ENCODE data around the gene UBE2O.

The UBE2O gene

DNA sequence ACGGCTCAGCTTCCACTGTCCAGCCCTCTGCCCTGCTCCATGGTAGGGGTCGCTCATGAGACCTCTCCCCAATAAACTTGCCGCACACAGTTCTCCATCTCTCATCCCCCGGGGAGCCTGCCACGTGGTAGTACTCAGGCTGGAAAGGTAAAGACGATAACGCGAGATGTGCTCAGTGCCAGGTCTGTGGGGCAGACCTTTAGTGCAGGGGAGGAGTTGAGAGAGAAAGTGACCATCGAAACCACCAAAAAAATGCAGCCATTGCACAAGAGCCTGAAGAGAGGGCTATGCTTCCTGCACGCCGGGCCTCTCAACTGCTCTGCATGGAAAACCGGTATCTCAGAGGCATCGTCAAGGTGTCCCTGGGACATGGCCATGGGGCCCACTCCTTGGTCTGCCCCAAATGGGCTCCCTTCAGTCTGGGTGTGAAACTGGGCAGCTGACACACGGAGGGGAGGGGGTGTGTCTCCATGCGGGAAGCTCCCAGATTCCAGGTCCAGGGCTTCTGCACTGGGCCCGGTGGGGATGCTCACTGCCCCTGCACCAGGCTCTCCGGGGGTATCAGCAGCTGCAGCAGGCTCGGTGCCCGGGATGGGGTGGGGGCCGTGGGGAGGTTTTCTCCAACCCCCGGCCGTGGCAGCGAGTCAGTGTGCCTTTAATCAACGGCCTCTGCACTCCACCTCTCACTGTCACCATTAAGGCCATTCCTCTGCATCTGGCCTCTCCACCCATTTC is 9.8 kb upstream of the UBE2O start:
- DNase-seq, result no peak

DNA sequence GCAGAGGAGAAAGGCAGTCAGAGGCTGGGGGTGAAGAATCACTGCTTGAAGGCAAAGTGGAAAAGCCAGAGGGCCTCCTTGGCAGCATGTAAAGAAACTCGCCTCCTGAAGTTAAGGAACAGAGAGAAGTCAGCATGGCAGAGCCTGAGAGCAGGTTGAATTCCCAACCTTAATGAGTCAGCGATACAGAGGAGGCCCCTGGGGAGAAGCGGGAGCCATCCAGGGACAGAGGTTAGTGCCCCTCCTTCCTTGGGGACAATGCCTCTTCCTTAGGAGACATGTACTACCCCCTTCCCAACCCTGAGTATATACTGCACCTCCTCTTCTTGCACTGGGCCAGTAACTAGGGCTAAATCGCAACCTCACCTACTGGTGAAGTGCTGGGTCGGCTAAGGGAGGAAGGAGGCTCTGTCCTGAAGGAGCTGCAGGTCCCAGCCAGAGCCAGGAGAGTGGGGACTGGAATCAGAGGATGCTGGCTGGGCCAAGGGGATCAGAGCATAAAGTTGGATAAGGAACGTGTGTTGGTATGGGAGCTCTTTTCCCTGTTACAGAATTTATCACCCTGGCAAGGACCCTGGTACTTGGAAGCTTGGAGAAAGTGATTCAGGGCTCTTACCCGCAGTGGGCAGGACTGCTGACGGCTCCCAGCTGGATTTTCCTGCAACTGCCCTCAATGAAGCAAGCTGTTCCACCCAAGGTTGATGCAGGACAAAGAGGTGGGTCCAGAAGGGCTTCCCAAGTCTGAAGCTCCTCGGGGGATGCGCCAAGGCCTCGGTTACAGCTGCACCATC is 9.0 kb upstream of the UBE2O start:
- no peak for DNase-seq

DNA sequence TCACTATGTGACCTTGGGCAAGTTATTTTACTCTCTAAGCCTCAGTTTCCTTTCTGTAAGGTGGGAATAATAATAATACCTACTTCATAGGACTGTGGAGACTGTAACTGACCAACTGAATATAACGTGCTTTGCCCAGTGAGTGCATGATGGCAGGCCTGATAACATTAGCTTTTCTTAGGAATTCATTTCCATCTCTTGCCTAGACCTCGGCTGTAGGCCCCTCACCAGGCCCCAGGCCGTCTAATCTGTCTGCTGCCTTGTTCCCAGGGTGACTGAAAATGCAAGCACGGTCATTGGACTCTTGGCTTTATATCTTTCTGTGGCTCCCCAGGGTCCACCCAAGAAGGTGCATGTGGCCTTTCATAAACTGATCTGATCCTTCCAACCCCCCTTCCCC is 6.7 kb upstream of the UBE2O start:
- DNase-seq, result no peak

DNA sequence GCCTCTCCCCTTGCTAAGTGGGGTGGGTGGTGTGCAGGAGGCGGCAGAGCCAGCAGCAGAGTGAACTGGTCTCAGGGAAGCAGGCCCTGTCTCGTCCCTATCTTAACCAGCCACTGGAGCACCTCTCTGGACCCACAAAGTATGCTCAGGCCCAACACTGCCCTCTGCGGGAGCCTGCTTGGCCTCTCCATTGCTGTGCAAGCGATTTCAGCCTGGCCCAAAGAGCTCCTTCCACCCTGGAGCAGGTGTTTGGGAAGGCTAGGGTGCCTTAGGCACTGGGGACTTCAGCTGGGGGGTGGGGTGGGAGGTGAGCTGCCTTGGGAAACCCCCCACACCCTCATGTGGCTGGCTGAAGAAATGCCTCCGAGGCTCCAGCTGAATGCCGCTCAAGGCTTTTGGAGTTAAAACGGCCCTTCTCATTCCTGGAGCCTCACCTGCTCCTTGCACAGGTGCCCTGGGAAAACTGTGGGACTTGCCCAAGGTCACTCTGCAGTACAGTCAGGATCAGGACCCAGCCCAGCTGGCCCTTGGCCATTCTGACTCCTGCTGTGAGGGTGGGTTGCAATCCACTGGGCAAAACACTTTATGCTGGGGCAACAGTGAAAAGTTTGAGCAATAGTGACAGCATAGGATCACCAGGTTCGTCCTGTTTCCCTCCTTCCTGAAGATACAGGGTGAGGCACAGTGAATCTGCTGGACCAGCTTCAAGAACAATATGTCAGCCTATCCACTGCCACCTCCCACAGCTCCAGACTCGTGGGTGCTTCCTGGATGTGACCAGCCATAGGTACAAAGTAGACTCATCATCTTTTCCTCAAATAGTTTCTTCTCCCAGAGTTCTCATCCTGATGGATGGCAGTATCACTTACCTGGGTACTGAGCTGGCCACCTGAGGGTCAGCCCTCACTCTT is 5.9 kb upstream of the UBE2O start:
- no peak for DNase-seq

DNA sequence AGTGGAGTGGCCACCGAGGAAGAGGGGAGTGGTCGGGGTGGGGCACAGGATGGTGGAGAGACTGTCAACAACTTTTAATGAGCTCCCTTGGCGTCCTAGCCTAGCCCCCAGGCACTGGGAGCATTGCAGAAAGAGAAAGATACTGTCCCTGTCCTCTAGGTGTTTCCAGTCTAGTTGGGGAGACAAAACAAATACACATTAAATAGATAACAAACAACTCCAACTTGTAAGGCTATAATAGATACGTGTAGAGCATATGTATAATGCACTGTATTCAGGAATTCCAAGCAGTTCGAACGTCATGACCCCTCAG is 435 bp upstream of the UBE2O start:
- no peak for DNase-seq

DNA sequence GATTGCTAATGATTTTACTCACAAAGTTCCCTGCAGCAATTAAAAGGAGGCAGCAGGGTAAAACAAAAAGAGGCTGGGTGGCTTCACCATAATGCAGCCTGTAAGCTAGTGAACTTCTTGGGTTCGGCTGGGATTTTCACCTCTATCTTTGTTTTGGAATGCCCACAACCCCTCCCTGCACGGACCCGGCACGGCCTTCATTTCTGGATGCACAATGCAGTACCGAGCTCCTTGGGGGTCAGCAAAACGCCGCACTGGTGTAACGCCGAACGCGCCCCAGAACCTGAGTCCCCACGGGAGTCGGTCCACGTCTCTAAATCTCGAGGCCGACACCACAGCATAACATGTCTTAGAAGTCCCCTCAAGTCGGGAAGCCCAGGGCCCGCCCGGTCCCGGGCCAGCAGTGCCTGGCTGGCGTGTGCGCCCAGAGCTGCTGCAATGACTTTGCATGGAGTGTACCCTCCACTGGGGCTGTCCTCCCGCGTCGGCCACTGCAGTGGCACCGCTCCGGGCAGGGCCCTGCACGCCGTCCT is 759 bp downstream of the UBE2O start:
- DNase-seq, result no peak

DNA sequence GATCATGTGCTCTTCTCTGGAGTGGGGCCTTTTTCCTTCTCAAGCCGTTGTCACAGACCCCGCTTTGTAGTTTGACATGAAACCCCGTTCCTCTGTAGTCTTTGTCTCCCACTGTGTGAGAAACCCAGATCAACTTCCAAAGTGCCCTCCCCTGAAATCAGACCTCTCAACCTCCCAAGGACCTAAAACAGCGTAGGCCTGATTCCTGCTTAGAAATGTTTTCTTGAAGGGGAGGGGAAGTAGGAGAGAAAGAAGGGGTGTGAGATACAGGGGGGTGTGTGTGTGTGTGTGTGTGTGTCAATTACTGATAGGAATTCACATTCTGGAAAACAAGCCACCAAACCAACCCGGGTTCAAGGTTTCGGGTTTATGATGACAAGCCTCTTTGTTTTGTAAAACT is 1.4 kb downstream of the UBE2O start:
- no peak for DNase-seq

DNA sequence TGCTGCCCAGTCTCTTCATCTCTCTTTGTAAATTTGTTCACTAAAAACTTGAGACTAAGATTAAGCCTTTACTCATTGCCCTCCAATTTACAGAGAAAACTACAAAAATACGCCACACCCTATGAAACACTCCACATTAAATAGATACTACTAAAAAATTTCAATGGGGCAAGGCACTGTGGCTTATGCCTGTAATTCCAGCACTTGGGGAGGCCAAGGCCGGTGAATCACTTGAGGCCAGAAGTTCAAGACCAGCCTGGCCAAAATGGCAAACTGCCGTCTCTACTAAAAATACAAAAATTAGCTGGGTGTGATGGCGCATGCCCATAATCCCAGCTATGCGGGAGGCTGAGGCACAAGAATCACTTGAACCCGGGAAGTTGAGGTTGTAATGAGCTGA is 3.8 kb downstream of the UBE2O start:
- DNase-seq, result no peak

DNA sequence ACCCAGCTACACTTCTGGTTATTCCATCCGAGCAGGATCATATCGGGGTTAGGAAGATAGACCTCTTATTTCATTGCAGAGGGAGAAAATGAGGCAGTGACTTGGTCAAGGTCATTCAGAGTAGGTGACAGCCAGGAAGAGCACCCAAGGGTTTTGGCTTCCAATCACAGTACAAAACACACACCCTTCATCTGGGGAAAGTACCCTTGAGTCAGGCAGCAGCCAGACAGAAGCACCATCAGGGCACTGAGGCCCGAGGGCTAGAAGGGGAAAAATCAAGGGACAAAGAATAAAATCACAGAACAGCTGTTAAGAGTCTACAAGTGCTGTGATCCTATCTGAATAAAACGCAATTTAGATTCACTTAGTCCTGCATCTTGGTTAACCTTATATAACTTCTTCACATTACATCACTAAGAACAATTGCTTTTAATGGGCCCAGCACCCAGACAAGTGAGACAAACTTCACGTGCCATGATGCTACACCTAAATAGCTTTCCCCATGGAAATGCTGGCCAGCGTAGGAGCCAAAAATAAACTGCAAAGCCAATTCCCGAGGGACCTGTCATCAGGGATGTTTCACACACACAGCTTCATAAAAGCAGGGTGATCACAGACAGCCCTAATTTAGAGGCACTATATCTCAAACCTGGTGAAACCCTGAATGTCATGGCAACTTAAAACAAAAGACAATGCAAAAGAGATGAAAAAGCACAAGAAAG is 4.9 kb downstream of the UBE2O start:
- no peak for DNase-seq

DNA sequence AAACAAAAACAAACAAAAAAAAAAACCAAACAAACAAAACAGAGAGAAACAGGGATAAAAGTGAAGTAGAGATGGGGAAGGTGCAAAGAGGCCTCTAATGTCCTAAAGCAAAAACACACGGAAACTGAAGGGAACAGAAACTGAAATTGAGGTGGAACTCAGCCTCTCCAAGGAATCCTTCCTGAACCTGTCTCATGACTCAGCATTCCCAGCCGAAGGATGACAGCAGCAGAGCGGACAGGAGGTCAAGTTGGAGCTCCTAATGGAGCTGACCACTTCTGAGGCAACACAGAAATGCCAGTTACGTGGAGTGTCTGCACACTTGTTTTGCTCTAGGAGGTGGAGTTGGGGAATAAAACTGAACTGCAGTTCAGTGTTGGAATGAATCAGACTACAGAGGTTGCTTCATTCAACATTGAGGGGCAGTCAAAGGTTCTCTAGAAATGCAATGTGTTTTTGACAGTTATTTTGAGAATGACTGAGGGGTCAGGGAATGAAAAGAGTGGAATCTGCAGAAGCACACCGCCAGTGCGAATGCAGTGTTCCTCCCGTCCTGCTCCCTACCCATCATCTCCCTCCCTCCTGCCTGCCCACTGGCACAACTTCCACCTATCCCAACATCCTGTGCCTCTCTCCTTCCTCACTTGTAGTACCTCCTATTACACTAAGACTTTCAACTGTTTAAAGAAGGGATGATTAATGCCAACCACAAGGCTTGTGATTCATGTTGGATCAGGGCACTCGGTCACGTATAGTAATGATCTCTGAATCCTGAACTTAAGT is 6.3 kb downstream of the UBE2O start:
- DNase-seq, result no peak

DNA sequence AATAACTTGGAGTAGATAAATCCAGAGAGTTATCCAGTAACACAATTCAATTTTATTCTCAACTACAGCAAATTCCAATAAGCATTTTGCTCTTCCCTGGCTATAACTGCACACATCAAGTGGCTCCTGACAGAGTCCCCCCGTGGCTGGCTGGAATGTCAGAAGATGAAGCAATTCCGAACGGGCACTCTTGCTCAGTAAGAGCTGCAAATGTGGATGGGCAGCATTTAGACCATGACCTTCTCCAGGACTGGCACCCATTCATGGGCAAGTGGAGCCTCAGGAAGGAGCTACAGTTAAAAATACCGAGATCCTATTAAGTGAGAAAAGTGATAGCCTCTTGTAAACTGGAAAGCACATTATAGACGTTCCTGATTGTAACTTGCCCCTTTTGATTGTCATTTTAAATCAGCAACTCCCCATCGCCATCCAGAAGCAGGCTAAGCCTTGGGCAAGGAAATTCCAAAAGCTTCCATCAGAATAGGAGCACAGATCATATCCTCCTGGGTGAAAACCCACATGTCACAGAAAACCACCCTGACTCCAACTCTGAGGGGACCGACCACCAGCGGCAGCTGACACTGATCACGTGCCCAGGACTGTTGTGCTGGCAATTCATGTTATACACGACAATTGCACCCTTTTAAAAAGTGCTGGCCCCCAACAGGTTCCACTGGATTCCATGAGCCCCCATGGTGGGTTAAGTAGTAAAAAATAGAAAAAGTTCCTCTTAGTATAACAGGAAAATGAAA is 7.1 kb downstream of the UBE2O start:
- DNase-seq, result no peak

DNA sequence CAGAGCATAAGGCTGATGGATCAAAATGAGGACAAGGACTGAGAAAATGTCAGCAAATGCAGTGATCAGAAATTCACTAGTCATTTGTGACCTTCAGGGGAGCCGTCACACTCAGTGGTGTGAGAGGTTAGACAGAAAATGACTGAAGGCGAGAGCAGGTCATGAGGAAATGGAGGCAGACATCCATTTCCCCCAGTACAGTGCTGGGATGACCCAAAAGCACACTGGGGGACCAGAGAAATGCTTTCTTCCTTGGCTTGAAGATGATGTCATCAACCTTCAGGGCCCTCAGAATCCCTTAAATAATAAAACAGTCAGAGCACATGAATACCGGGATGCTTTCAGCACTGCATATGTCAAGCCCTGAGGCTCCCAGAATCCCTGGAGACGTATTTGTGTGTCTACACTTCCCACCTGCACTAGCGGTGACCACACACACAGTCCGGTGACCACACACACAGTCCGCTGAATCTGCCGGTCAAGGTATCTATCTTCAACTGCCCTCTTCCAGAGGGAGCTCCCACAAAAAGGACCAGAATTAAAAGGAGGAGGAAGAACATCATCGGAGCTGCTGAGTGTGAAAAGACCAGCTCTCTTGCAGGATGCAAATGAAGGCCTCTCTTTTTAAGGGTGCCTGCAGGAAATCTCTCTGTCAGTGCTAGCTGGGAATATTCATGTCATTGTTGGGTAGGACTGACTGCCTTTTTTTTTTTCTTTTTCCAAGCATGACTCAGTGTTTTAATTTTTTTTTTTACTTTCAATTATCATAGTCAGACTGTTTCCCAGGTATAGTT is 8.2 kb downstream of the UBE2O start:
- DNase-seq, result no peak

DNA sequence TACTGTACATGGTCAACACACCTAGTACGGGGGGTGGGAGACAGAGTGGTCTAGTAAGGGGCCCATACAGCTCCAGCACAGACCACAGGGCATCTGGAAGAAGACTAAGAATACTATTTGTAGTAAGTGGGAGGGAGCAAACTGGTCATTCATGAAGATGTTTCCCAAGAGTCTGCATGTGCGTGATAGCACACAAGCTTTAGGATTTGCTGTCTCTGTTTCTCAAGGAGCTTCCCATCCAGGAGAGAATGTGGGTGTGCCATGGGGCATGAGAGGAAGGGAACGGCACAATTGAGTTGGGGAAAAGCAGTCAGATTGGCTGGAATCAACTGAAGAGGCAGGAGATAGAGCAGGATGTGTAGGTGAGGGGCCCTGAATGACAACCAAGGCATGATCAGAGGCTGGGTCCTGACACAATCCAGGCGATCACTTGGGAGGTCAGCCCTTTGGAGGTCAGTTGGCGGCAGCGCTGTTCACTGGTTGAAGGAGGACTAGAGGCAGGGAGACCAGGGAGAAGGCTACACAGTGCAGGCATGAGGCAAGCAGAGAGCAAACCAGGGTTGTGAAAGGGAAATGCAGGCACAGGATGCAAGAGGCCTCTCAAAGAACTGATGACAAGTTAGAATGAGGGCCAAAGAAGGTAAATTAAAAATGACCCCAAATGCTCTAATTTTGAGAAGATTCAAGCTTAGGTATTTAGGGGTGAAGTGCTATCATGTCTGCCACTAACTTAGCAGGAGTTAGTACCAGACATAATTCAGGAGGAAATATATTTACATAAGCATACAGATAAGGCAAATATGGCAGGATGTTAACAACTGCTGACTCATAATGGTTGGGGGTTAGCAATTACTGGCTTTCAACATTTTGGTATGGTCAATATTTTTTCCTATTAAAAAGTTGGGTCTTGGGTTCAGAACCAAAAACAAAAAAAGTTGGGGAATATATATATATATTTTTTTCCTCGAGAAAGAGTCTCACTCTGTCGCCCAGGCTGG is 10.3 kb downstream of the UBE2O start:
- DNase-seq, result no peak

DNA sequence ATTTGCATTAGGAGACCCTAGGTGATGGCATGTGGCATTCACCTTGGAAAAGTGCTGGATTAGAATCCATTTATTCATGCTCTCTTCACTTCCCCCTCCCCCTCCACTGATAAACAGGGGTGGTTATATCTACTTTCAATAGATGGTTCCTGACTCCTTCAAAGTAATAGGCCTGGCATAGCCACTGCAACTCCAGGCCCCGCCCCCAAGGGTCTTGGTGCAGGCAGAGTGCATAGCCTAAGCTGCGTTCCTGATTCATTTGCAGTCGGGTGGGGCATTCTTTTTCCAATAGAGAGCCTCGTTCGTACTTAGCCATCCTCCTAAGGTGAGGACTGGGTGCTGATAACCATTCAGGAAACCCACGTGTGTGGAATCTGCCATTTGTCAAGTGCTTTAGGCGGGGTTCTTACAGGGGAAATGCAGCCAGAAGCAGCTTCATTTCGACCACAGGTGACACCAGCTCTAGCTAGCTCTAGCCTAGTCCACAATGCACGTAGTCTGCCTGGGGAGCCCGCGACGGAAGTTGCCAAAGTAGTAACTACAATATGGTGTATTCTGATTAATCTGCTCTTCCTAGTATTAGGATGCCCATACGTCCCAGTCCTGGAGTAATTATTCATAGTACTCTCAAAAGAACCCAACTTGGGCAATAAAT is 11.1 kb downstream of the UBE2O start:
- no peak for DNase-seq

DNA sequence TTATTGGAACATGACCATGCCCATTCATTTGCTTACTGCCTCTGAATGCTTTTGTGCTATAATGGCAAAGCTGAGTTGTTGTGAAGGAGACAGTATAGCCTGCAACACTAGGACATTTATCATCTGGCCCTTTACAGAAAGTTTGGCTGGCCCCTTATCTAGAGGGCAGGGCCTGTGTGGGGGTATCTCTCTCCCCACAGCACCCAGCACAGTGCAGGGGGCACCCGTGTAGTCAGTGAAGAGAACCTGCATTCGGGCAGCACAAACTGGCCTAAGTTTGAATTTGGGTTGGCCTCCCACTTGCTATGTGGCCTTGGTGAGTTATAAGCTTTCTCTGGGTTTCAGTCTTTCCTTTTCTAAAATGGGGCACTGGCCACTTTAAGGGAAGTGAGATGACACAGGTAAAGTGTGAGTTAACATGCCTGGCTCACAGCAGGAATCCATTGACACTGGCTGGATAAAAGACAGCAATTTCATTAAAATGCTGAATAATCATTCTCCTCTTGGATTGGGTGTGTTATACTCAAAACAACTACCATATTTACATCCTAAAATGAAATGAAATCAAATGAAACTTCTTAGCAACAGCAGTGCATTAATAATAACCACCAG is 12.1 kb downstream of the UBE2O start:
- no peak for DNase-seq

DNA sequence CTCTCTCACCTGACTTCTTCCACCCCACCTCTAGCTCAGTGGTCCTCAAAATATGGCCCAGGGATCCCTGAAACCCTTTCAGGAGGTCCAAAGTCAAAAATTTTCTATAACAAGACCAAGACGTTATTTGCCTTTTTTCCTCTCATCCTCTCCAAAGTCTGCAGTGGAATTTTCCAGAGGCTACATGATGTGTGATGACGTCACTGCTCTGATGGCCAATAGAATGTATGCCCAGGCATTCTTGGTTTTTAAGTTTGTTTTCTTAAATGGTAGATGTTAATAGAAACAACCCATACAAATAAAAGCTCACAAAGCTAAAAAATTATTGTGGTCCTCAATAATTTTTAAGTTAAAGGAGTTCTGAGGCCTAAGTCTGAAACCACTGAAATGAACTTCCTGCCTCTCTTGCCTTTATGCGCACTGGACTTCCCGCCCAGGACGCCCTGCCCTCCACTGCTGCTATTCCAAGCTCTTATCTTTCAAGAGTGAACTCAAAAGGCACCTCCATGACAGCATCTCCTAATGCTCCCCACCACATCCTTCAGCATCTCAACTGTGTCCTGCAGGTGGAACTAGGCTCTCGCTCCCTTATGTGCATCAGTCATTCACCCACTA is 13.5 kb downstream of the UBE2O start:
- DNase-seq, result no peak

DNA sequence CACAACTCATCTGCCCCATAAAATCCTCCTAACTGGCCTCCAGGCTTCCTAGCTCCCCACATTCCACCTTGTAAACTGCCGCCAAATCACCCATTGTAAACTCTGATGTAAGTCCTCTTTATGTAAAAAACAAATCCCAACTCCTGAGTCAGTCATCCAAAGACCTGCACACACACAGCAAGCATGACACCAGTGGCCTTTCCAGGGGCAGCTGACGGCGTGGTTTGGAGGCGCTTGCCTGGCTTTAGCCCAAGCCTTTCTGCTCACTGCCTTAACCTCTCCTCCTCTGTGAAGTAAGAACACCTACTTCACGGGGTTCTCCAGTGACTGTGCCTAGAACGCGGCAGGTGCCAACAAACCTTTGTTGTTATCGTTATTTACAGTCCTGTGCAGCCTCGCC is 14.0 kb downstream of the UBE2O start:
- no peak for DNase-seq
